Bronchial epithelial cell (primary cell): ENCODE measurements around the gene CHD9. TPM values are rescaled to one million over a fixed set of nuclear protein-coding genes. Genes with fewer than 3 reads are reported as not detected.
"Not testable (repeated sequence)": the region's sequence is repeated elsewhere in the genome, so short reads cannot be mapped to it uniquely, and the experiment has no call there.

Experiments
- DNase-seq: peaks from one replicate; pipeline ENCODE4 v3.0.0-alpha.2; 2010; ENCODE audit warnings: low read depth
- FAIRE-seq: peaks from 2 replicates; lab custom pipeline; 2011; peaks lifted over from hg19 to GRCh38; lab: Jason Lieb, UNC
- H3K27me3 ChIP-seq: 2 replicates; pipeline ENCODE4 v1.5.1; 2011; ENCODE audit warnings: low read length; ENCODE audit not compliant: control insufficient read depth, insufficient read depth
- H3K36me3 ChIP-seq: 2 replicates; pipeline ENCODE4 v1.5.1; 2011; ENCODE audit warnings: low read length; ENCODE audit not compliant: control insufficient read depth, insufficient read depth
- H3K4me3 ChIP-seq: 2 replicates; pipeline ENCODE4 v1.5.1; 2011; ENCODE audit warnings: mild to moderate bottlenecking, low read depth, low read length, control low read depth
- total RNA-seq: library from RNA; depleted of rRNA; stranded (reverse); fragments of >200 nt; gene quantifications from 2 replicates; pipeline ENCODE4 v1.2.1, GENCODE V29; 2014
- TF ChIP-seq, protein P1 (sequence below): IDR thresholded peaks from 2 replicates; pipeline ENCODE4 v1.5.1; 2011; ENCODE audit warnings: mild to moderate bottlenecking, moderate library complexity, low read length, control low read depth, inconsistent platforms; ENCODE audit not compliant: insufficient read depth, severe bottlenecking

CHD9 gene
- total RNA-seq, 1 donor from 2014 or later, result 35.3 TPM

DNA sequence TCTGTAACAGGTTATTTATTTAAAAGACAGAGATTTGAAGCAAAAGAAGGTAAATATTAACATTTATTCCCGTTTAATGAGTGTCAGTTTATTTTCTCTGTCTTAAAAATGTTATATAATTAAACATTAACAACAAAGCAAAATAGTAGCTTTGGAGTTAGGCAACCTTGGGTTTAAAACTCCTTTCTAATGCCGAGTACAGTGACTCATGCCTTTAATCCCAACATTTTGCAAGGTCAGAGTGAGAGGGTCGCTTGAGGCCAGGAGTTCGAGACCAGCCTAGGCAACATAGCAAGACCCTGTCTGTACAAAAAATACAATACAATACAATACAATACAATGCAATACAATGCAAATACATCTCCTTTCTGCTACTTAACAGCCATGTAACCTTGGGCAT, 128.7 kb downstream of the CHD9 start:
- no peak for FAIRE-seq
- Histone ChIP-seq H3K27me3 (no peaks in the 10 kb centered on the region), H3K4me3 (no peak overlapping the region), H3K36me3 (peaks cover 7% of the 10 kb centered on the region)
- no peak for DNase-seq
- TF ChIP-seq, protein P1, sequence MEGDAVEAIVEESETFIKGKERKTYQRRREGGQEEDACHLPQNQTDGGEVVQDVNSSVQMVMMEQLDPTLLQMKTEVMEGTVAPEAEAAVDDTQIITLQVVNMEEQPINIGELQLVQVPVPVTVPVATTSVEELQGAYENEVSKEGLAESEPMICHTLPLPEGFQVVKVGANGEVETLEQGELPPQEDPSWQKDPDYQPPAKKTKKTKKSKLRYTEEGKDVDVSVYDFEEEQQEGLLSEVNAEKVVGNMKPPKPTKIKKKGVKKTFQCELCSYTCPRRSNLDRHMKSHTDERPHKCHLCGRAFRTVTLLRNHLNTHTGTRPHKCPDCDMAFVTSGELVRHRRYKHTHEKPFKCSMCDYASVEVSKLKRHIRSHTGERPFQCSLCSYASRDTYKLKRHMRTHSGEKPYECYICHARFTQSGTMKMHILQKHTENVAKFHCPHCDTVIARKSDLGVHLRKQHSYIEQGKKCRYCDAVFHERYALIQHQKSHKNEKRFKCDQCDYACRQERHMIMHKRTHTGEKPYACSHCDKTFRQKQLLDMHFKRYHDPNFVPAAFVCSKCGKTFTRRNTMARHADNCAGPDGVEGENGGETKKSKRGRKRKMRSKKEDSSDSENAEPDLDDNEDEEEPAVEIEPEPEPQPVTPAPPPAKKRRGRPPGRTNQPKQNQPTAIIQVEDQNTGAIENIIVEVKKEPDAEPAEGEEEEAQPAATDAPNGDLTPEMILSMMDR, result no peak

- not testable (repeated sequence) for FAIRE-seq, H3K4me3 ChIP-seq, H3K27me3 ChIP-seq, DNase-seq, H3K36me3 ChIP-seq
Observed at GRCh38 chr16:53185741-53186140, 130.9 kb downstream of the CHD9 start.

DNA sequence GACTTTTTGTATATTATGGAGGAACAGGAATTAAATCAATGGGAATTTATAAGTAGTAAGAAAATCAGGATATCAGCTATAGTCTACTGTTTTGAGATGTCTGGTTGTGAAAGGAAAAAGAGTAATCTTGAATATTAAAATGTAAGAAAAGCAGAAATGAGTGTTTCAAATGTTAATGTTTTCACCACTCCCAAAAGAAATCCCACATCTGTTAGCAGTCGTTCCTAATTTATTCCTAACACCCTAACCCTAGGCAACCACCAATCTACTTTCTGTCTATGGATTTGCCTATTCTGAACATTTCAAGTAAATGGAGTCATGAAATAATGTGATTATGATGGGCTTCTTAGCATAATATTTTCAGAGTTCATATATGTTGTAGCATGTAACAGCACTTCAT, 133.0 kb downstream of the CHD9 start:
- Histone ChIP-seq H3K4me3 (no peak overlapping the region), H3K27me3 (no peaks in the 10 kb centered on the region), H3K36me3 (peaks cover 7% of the 10 kb centered on the region)
- no peak for FAIRE-seq
- TF ChIP-seq, protein P1, result no peak
- no peak for DNase-seq

GRCh38 chr16:53191413-53191812, 136.6 kb downstream of the CHD9 start:
- DNase-seq (no peak), FAIRE-seq (no peak)
- TF ChIP-seq, protein P1, result no peak
- Histone ChIP-seq H3K27me3 (no peaks in the 10 kb centered on the region), H3K4me3 (no peak overlapping the region), H3K36me3 (no peaks in the 10 kb centered on the region)

DNA sequence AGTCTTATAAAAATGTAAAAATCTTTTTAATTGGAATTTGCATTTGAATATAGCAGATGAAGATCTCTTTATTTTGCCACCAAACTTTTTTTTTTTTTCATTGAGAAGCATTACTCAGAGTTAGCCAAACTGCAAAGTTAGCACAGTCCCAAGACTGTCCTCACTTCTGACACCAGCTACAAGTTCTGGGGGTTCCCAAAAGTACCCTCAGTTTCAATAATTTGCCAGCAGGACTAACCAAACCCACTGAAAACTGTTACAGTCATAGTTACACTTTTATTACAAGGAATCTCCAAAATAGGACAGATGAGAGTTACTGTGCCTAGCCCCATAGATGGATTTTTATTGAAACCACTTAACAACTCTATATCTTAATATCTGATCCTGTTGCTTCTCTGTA, 144.1 kb downstream of the CHD9 start:
- Histone ChIP-seq H3K27me3 (no peaks in the 10 kb centered on the region), H3K4me3 (no peak overlapping the region), H3K36me3 (no peaks in the 10 kb centered on the region)
- TF ChIP-seq, protein P1, result no peak
- FAIRE-seq (no peak), DNase-seq (no peak)

- no peak for FAIRE-seq
- no peaks in the 10 kb centered on the region for H3K36me3 ChIP-seq
- no peaks in the 10 kb centered on the region for H3K27me3 ChIP-seq
- no peak for DNase-seq
- TF ChIP-seq, protein P1, result no peak
- no peak overlapping the region for H3K4me3 ChIP-seq
Observed at GRCh38 chr16:53201900-53202299, 147.1 kb downstream of the CHD9 start.
